Trophoblast cell (in vitro differentiated cells and primary cell): ENCODE data around the gene DNAH14.

ENCODE experiments used
- DNase-seq, 2 donors: peaks; one replicate each; pipeline ENCODE4 v3.0.0-alpha.2; 2016
- H2AFZ ChIP-seq: 2 replicates; pipeline ENCODE4 v1.6.1; 2013; ENCODE audit warnings: low read length, moderate library complexity, mild to moderate bottlenecking; ENCODE audit not compliant: insufficient read depth, poor library complexity
- H2AK5ac ChIP-seq: 2 replicates; pipeline ENCODE4 v1.6.1; 2013; ENCODE audit warnings: mild to moderate bottlenecking, low read length
- H2BK120ac ChIP-seq: 2 replicates; pipeline ENCODE4 v1.6.1; 2013; ENCODE audit warnings: low read length, mild to moderate bottlenecking, moderate library complexity; ENCODE audit not compliant: insufficient read depth, poor library complexity
- H2BK12ac ChIP-seq: 2 replicates; pipeline ENCODE4 v1.6.1; 2013; ENCODE audit warnings: mild to moderate bottlenecking, low read length, moderate library complexity
- H2BK5ac ChIP-seq: 2 replicates; pipeline ENCODE4 v1.6.1; 2013; ENCODE audit warnings: low read length, low read depth, moderate library complexity, mild to moderate bottlenecking; ENCODE audit not compliant: poor library complexity
- H3K14ac ChIP-seq: 2 replicates; pipeline ENCODE4 v1.6.1; 2013; ENCODE audit warnings: mild to moderate bottlenecking, low read length
- H3K18ac ChIP-seq: 2 replicates; pipeline ENCODE4 v1.6.1; 2013; ENCODE audit warnings: mild to moderate bottlenecking, low read length
- H3K23ac ChIP-seq: 2 replicates; pipeline ENCODE4 v1.6.1; 2013; ENCODE audit warnings: low read length
- H3K27ac ChIP-seq: 2 replicates; pipeline ENCODE4 v1.5.1; 2013; ENCODE audit warnings: low read depth, mild to moderate bottlenecking, inconsistent platforms, low read length, moderate library complexity
- H3K27me3 ChIP-seq: 2 replicates; pipeline ENCODE4 v1.6.1; 2013; ENCODE audit warnings: inconsistent platforms, mild to moderate bottlenecking, low read length, moderate library complexity; ENCODE audit not compliant: insufficient read depth
- H3K36me3 ChIP-seq, 2 experiments: 1 replicate in 1 of 2; 2 replicates in 1 of 2; pipeline ENCODE4 v1.6.1; 2013; ENCODE audit warnings: low read length in 2 of 2, mild to moderate bottlenecking in 2 of 2, moderate library complexity in 1 of 2; ENCODE audit not compliant: insufficient read depth in 2 of 2, control insufficient read depth in 1 of 2
- H3K4ac ChIP-seq: 2 replicates; pipeline ENCODE4 v1.6.1; 2013; ENCODE audit warnings: low read depth, mild to moderate bottlenecking, low read length, moderate library complexity
- H3K4me1 ChIP-seq, 2 experiments: 1 replicate in 1 of 2; 2 replicates in 1 of 2; pipeline ENCODE4 v1.6.1; 2013; ENCODE audit warnings: low read length in 2 of 2, mild to moderate bottlenecking in 2 of 2, moderate library complexity in 1 of 2; ENCODE audit not compliant: insufficient read depth in 2 of 2, control insufficient read depth in 1 of 2
- H3K4me2 ChIP-seq: 2 replicates; pipeline ENCODE4 v1.6.1; 2013; ENCODE audit warnings: inconsistent platforms, mild to moderate bottlenecking, low read length, moderate library complexity
- H3K4me3 ChIP-seq: 2 replicates; pipeline ENCODE4 v1.5.1; 2013; ENCODE audit warnings: mild to moderate bottlenecking, low read depth, low read length, inconsistent platforms
- H3K79me1 ChIP-seq: one replicate; pipeline ENCODE4 v1.6.1; 2013; ENCODE audit warnings: low read length
- H3K79me2 ChIP-seq: 2 replicates; pipeline ENCODE4 v1.6.1; 2013; ENCODE audit warnings: low read length, mild to moderate bottlenecking; ENCODE audit not compliant: control insufficient read depth, insufficient read depth, poor library complexity
- H3K9ac ChIP-seq: 2 replicates; pipeline ENCODE4 v1.6.1; 2013; ENCODE audit warnings: mild to moderate bottlenecking, low read length
- H3K9me3 ChIP-seq: 2 replicates; pipeline ENCODE4 v1.6.1; 2013; ENCODE audit warnings: low read depth, mild to moderate bottlenecking, control low read depth, inconsistent platforms, low read length; ENCODE audit not compliant: insufficient read depth
- H4K12ac ChIP-seq: 2 replicates; pipeline ENCODE4 v1.6.1; 2013; ENCODE audit warnings: low read depth, mild to moderate bottlenecking, low read length, moderate library complexity
- H4K8ac ChIP-seq: 2 replicates; pipeline ENCODE4 v1.6.1; 2013; ENCODE audit warnings: low read depth, mild to moderate bottlenecking, low read length, moderate library complexity
- H4K91ac ChIP-seq: one replicate; pipeline ENCODE4 v1.6.1; 2013; ENCODE audit warnings: low read depth, mild to moderate bottlenecking, low read length, moderate library complexity
- WGBS: extraction: QIAGEN DNeasy Blood & Tissue Kit; methylation state at CpG from one replicate; pipeline ENCODE4 v1.1.7; 2013; ENCODE audit warnings: missing lambda C conversion rate; ENCODE audit not compliant: insufficient read length, insufficient coverage; ENCODE audit errors: extremely low coverage; 5-methylcytosine and 5-hydroxymethylcytosine counted together

DNAH14 gene

GRCh38 chr1:225415967-225416745, 486.7 kb downstream of the DNAH14 start:
- H4K8ac ChIP-seq = no peak overlapping the region
- H3K9me3 ChIP-seq = no peaks in the 10 kb centered on the region
- H3K27ac ChIP-seq = no peak overlapping the region
- H3K36me3 ChIP-seq = peaks cover 26 to 31% of the 10 kb centered on the region in 2 experiments
- no peak overlapping the region for H2AFZ ChIP-seq
- H2BK120ac ChIP-seq = no peak overlapping the region
- no peak overlapping the region for H3K4me3 ChIP-seq
- no peak overlapping the region for H3K18ac ChIP-seq
- no peak overlapping the region for H2BK5ac ChIP-seq
- H3K4me2 ChIP-seq = no peak overlapping the region
- DNase-seq = no peak
- H3K9ac ChIP-seq = no peak overlapping the region
- H2AK5ac ChIP-seq = no peak overlapping the region
- no peak overlapping the region for H4K12ac ChIP-seq
- no peak overlapping the region for H3K4ac ChIP-seq
- H4K91ac ChIP-seq = no peak overlapping the region
- H3K14ac ChIP-seq = no peak overlapping the region
- no peak overlapping the region for H2BK12ac ChIP-seq
- H3K4me1 ChIP-seq = peaks cover 2 to 5% of the 10 kb centered on the region in 2 experiments
- no peaks in the 10 kb centered on the region for H3K79me1 ChIP-seq
- H3K27me3 ChIP-seq = no peaks in the 10 kb centered on the region
- H3K23ac ChIP-seq = no peak overlapping the region
- H3K79me2 ChIP-seq = peaks cover 2% of the 10 kb centered on the region
- WGBS = no CpG with 5 or more reads among the region's 11 CpGs

- Histone ChIP-seq H2BK120ac (no peak overlapping the region), H2BK5ac (no peak overlapping the region), H4K8ac (no peak overlapping the region), H2AFZ (no peak overlapping the region), H4K12ac (no peak overlapping the region), H3K23ac (no peak overlapping the region), H3K4me3 (no peak overlapping the region), H2AK5ac (no peak overlapping the region), H3K9ac (no peak overlapping the region), H3K79me1 (no peaks in the 10 kb centered on the region), H3K36me3 (peaks cover 19 to 26% of the 10 kb centered on the region in 2 experiments), H3K27ac (no peak overlapping the region), H3K14ac (no peak overlapping the region), H3K4ac (no peak overlapping the region), H4K91ac (no peak overlapping the region), H3K9me3 (no peaks in the 10 kb centered on the region), H3K79me2 (peaks cover 4% of the 10 kb centered on the region), H3K4me1 (peaks cover 2 to 5% of the 10 kb centered on the region in 2 experiments), H3K4me2 (no peak overlapping the region), H2BK12ac (no peak overlapping the region), H3K18ac (no peak overlapping the region), H3K27me3 (no peaks in the 10 kb centered on the region)
- no peak for DNase-seq
- WGBS = no CpG with 5 or more reads among the region's 2 CpGs
These were observed 488.6 kb downstream of the DNAH14 start for GRCh38 chr1:225418059-225418458.

DNA sequence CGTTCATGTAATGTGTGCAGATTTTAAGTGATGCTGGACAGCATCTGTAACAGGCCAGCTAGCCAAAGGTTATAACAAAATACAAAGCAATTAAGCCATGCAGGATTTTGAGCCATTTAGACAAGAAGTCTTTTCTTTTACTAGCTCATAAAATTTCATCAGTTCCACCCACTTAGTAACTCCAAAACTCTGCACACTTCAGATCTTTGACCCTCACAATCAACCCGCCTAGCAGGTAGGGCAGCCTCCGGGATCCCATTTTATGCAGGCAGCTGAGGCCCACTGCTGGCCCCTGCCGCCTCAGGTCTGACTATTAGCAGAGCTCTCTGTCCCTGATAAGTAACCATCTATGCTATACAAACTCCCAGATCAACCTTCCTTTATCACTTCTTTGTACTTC, 489.1 kb downstream of the DNAH14 start:
- no peak overlapping the region for H3K4ac ChIP-seq
- no peak overlapping the region for H3K4me3 ChIP-seq
- H3K18ac ChIP-seq = no peak overlapping the region
- H3K79me2 ChIP-seq = peaks cover 7% of the 10 kb centered on the region
- no peaks in the 10 kb centered on the region for H3K27me3 ChIP-seq
- no peaks in the 10 kb centered on the region for H3K79me1 ChIP-seq
- H3K4me2 ChIP-seq = no peak overlapping the region
- H4K12ac ChIP-seq = no peak overlapping the region
- H3K9me3 ChIP-seq = no peaks in the 10 kb centered on the region
- no peak overlapping the region for H3K23ac ChIP-seq
- H3K36me3 ChIP-seq = peaks cover 17 to 28% of the 10 kb centered on the region in 2 experiments
- H3K14ac ChIP-seq = no peak overlapping the region
- no peak overlapping the region for H3K9ac ChIP-seq
- H4K8ac ChIP-seq = no peak overlapping the region
- peaks cover 2 to 8% of the 10 kb centered on the region in 2 experiments for H3K4me1 ChIP-seq
- no peak overlapping the region for H2AK5ac ChIP-seq
- no peak overlapping the region for H2BK120ac ChIP-seq
- H3K27ac ChIP-seq = no peak overlapping the region
- no peak overlapping the region for H2BK5ac ChIP-seq
- no peak overlapping the region for H2AFZ ChIP-seq
- H4K91ac ChIP-seq = no peak overlapping the region
- peak in 1 of 2 donors; percentile 38 for DNase-seq
- WGBS = no CpG with 5 or more reads among the region's 4 CpGs
- no peak overlapping the region for H2BK12ac ChIP-seq

DNA sequence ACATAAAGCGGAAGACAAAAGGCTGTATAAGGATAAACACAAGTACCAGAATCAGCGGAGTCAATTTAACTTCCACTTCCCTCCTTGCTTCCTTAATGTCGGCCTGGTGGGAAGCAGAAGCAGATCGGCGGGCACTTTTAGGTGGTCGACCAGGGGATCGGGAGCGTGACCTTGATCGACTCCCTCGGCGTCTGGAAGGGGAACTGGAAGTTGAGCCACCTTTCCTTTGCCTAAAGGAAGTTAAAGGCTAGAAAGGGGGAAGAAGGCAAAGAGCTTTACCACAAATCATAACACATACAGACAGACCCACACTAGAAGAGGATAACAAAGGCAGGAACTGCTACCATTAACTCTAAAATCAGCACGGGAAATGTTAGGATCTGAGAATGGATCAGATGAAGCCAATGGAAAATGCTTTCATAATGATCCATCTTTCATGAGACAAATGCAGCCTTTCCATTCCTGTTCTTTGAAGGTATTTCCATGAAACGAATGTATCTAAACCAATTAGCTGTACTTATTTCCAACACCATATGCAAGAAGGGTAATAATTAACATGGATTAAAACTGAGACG, 492.6 kb downstream of the DNAH14 start:
- peaks cover 18% of the 10 kb centered on the region for H3K79me2 ChIP-seq
- H3K4me2 ChIP-seq = no peak overlapping the region
- no peak overlapping the region for H4K12ac ChIP-seq
- H3K23ac ChIP-seq = no peak overlapping the region
- no peak overlapping the region for H3K4ac ChIP-seq
- H3K27me3 ChIP-seq = no peaks in the 10 kb centered on the region
- H2AK5ac ChIP-seq = no peak overlapping the region
- no peak overlapping the region for H3K9ac ChIP-seq
- H2BK12ac ChIP-seq = no peak overlapping the region
- peaks cover 9 to 14% of the 10 kb centered on the region in 2 experiments for H3K36me3 ChIP-seq
- WGBS = no CpG with 5 or more reads among the region's 14 CpGs
- H3K79me1 ChIP-seq = peaks cover 4% of the 10 kb centered on the region
- H2BK5ac ChIP-seq = no peak overlapping the region
- H2BK120ac ChIP-seq = no peak overlapping the region
- H3K4me3 ChIP-seq = no peak overlapping the region
- H3K27ac ChIP-seq = no peak overlapping the region
- no peaks in the 10 kb centered on the region for H3K9me3 ChIP-seq
- H3K18ac ChIP-seq = no peak overlapping the region
- H2AFZ ChIP-seq = no peak overlapping the region
- no peak overlapping the region for H4K91ac ChIP-seq
- H4K8ac ChIP-seq = no peak overlapping the region
- no peak for DNase-seq
- peaks cover 20 to 29% of the 10 kb centered on the region in 2 experiments for H3K4me1 ChIP-seq
- H3K14ac ChIP-seq = no peak overlapping the region
